Calu3 (cell line): ENCODE data around the gene MCTP1. TPM values are rescaled to one million over a fixed set of nuclear protein-coding genes. Genes with fewer than 3 reads are reported as not detected.

Experiments used
- BruUV-seq: library from RNA; stranded (reverse); fragments of 400-500 nt; replicated peaks from 2 replicates; lab custom pipeline; 2021; lab: Mats Ljungman, UMichigan
- CTCF ChIA-PET: fragments of 300-600 bp; sonication (Branson Sonifier 250); formaldehyde crosslinking; loops from one replicate; lab custom pipeline; 2022; ENCODE audit warnings: antibody characterized with exemption; lab: Charles Lee
- DNase-seq: peaks from one replicate; pipeline ENCODE4 v3.0.0; 2022
- H3K27ac Mint-ChIP-seq: one replicate; pipeline ENCODE4 v1.8.0; 2022; ENCODE audit warnings: mixed read lengths; ENCODE audit not compliant: unreplicated experiment
- H3K27me3 Mint-ChIP-seq: one replicate; pipeline ENCODE4 v1.8.0; 2022; ENCODE audit warnings: mixed read lengths; ENCODE audit not compliant: unreplicated experiment
- H3K36me3 Mint-ChIP-seq: one replicate; pipeline ENCODE4 v1.8.0; 2022; ENCODE audit warnings: mild to moderate bottlenecking, moderate library complexity, mixed read lengths; ENCODE audit not compliant: insufficient read depth, unreplicated experiment
- H3K4me1 Mint-ChIP-seq: one replicate; pipeline ENCODE4 v1.8.0; 2022; ENCODE audit warnings: mild to moderate bottlenecking, low read depth, mixed read lengths; ENCODE audit not compliant: unreplicated experiment
- H3K4me3 Mint-ChIP-seq: one replicate; pipeline ENCODE4 v1.8.0; 2022; ENCODE audit warnings: mild to moderate bottlenecking, low read depth, moderate library complexity, mixed read lengths; ENCODE audit not compliant: unreplicated experiment
- H3K9me3 Mint-ChIP-seq: one replicate; pipeline ENCODE4 v1.8.0; 2022; ENCODE audit warnings: low read depth, mixed read lengths; ENCODE audit not compliant: unreplicated experiment
- intact Hi-C: fragments of 100-400 bp; cut with micrococcal nuclease; formaldehyde crosslinking; loops from one replicate; pipeline ENCODE4 v1.10.0; 2022; ENCODE audit not compliant: unreplicated experiment
- total RNA-seq: library from RNA; stranded (reverse); gene quantifications from 2 replicates; pipeline ENCODE4 v1.2.3, GENCODE V29; 2022
- TF ChIP-seq, protein P1 (sequence below): fragments of 200-600 bp; IDR thresholded peaks from one replicate; pipeline ENCODE4 v1.8.0; 2022; ENCODE audit warnings: antibody characterized with exemption; ENCODE audit not compliant: unreplicated experiment

Gene MCTP1
- total RNA-seq, 1 experiment from 2014 or later: 28.4 TPM

DNA sequence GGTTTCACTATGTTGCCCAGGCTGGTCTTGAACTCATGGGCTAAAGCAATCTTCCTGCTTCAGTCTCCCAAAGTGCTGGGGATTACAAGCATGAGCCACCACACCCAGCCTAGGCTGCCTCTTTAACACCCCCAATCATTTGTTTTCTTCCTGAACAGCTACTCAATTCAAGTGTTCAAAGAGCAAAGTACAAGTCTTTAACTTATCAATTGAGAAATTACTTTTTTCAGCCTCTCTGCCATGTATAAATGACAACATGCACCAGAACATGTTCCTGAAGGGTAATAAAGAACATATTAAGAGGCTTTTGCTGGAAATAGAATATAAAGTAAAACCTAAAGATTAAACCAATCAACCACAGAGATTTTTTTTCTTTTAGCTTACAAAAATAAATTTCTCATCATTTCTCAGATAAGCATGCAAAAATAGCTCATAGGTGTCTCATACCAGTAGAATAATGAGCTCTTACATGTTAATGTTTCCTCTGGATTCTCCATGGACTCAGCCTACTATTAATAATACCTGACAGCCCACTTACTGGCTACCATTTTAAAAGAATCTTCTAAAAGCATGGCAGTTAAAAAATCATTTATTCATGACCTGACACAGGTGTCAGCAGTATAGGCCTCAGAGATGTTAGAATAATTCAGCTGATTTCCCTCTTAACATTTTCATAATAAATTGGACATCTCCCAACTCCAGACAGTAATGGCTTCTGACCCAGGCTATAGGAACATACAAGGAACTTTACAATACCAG lies 60.0 kb downstream of the MCTP1 start:
- no peaks in the 10 kb centered on the region for H3K4me1 Mint-ChIP-seq
- no peak overlapping the region for H3K4me3 Mint-ChIP-seq
- intact Hi-C loops: no loop called here
- no peak overlapping the region for H3K27ac Mint-ChIP-seq
- no peaks in the 10 kb centered on the region for H3K9me3 Mint-ChIP-seq
- no TSS peak for BruUV-seq
- DNase-seq: no peak
- no peaks in the 10 kb centered on the region for H3K27me3 Mint-ChIP-seq
- TF ChIP-seq, protein P1, sequence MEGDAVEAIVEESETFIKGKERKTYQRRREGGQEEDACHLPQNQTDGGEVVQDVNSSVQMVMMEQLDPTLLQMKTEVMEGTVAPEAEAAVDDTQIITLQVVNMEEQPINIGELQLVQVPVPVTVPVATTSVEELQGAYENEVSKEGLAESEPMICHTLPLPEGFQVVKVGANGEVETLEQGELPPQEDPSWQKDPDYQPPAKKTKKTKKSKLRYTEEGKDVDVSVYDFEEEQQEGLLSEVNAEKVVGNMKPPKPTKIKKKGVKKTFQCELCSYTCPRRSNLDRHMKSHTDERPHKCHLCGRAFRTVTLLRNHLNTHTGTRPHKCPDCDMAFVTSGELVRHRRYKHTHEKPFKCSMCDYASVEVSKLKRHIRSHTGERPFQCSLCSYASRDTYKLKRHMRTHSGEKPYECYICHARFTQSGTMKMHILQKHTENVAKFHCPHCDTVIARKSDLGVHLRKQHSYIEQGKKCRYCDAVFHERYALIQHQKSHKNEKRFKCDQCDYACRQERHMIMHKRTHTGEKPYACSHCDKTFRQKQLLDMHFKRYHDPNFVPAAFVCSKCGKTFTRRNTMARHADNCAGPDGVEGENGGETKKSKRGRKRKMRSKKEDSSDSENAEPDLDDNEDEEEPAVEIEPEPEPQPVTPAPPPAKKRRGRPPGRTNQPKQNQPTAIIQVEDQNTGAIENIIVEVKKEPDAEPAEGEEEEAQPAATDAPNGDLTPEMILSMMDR: no peak
- H3K36me3 Mint-ChIP-seq: no peaks in the 10 kb centered on the region
- CTCF ChIA-PET: interaction anchor here (0.7 kb wide), 2 partner anchors 190 to 259 kb away, joined by 5 to 7 read pairs; no protein-coding TSS in a partner anchor

DNA sequence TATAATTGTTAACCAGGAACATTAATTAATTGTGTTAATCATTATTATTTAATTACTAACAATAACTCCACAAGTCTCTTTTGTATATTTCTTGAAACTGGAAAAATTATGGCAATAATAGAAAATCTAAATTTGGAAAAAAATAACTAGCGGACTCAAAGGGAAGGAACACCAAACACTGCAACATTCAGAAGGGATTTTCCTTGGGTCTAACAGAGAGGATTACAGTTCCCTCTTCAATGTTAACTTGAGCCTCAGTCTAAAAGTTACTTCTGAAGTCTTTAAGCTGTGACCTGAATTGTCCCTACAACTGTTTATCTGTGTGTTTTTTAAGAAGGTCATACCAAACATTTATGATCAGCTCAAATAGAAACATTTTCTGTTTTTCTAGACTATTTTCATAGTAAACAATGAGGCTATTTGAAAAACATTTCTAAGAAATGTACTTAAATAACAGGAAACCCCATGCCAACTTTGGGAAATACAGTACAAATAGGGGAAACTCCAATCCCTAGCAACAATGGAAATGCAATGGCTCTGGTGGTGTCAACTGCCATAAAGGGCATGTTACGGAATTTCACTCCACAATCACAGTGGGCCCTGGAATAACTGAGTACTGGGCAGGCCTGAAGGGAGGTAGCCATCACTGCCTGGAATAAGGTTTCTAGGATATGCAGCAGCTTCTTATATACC lies 61.2 kb downstream of the MCTP1 start:
- no peaks in the 10 kb centered on the region for H3K9me3 Mint-ChIP-seq
- H3K4me3 Mint-ChIP-seq: no peak overlapping the region
- H3K4me1 Mint-ChIP-seq: no peaks in the 10 kb centered on the region
- H3K27ac Mint-ChIP-seq: no peak overlapping the region
- intact Hi-C loops: no loop called here
- CTCF ChIA-PET: no interaction called here
- no peak for DNase-seq
- no TSS peak for BruUV-seq
- H3K36me3 Mint-ChIP-seq: no peaks in the 10 kb centered on the region
- H3K27me3 Mint-ChIP-seq: no peaks in the 10 kb centered on the region
- TF ChIP-seq, protein P1: no peak

DNA sequence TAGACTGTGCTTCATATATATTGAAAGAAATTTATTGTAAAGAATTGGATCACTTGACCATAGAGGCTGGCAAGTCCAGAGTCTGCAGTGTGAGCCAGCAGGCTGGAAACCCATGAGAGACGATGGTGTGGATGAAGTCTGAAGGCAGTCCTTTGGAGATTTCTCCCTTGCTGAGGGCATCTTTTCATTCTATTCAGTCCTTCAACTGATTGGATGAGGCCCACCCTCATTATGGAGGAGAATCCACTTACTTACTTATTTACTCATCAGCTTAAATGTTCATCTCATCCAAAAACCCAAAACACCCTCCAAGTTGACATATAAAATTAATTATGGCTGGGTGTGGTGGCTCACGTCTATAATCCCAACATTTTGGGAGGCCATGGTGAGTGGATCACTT lies 62.1 kb downstream of the MCTP1 start:
- intact Hi-C loops: no loop called here
- Mint-ChIP-seq H3K4me1 (no peaks in the 10 kb centered on the region), H3K27ac (no peak overlapping the region), H3K27me3 (no peaks in the 10 kb centered on the region), H3K4me3 (no peak overlapping the region), H3K9me3 (no peaks in the 10 kb centered on the region), H3K36me3 (no peaks in the 10 kb centered on the region)
- CTCF ChIA-PET: no interaction called here
- BruUV-seq: no TSS peak
- DNase-seq: no peak
- TF ChIP-seq, protein P1: no peak

DNA sequence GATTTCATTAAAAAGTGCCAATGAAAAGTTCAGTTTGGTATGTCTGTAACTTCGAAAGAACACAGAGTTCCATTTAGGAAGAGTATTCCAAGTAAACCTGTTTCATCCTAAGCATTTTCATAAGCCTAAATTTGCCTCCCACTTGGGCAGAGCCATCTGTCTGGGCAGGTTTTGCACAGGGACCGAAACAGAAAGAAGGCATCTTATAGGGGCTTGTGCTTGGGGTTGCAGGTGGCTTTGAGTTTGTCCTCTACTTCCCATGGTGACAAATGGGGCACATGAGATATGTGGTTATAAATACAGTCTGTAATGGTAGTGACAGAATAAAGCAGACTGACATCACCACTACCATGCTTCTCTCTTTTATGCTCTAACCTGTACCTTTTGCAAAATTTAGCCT lies 63.7 kb downstream of the MCTP1 start:
- Mint-ChIP-seq H3K27ac (no peak overlapping the region), H3K4me1 (no peaks in the 10 kb centered on the region), H3K27me3 (no peaks in the 10 kb centered on the region), H3K36me3 (no peaks in the 10 kb centered on the region), H3K4me3 (no peak overlapping the region), H3K9me3 (no peaks in the 10 kb centered on the region)
- BruUV-seq: no TSS peak
- DNase-seq: no peak
- intact Hi-C loops: no loop called here
- CTCF ChIA-PET: no interaction called here
- TF ChIP-seq, protein P1: no peak
